ENCODE results near the gene ATP9B. TPM values are rescaled to one million over a fixed set of nuclear protein-coding genes. Genes with fewer than 3 reads are reported as not detected.

ATP9B gene
- polyA plus RNA-seq, 1 of the 3 experiments (the other 2 are of a cell fraction) = 11.2 TPM

DNA sequence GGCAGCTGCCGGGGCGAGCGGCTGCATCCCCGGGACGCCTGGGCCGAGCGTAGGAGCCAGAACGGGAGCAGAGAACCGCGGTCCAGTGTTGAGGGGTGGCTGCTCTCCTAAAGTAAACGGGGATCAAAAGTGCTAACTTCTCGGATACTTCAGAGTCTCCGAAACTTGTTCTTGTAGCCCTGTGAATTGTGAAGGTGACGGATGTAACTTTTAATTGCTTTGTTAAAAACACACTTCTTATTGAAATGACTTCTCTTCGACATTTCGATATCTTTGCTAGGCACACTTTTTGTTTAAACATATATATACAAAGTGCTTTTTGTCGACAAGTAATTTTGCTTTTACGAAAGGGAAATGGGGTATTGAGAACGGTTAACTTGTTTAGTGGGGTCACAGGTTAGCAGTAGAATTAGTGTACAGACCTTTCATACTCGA lies 540 bp downstream of the ATP9B start:
- CTCF ChIA-PET = interaction anchor here (1.0 kb wide), 1 partner anchor 179 kb away, joined by 3 read pairs; no protein-coding TSS in a partner anchor
- Histone ChIP-seq H3K4me1 (ENCODE audit: control insufficient read depth in 1 of 2, insufficient read depth in 2 of 2, low read depth in 1 of 2, low read length in 1 of 2) (peaks cover 4 to 8% of the 10 kb centered on the region in 2 experiments; a peak in 3 of 4 replicates), H3F3A (replicated peaks; ENCODE audit: insufficient read depth) (peaks cover 10% of the 10 kb centered on the region), H3K4me2 (peak overlapping the region; percentile 90), H2AFZ (ENCODE audit: low read depth) (peak overlapping the region; percentile 89; the same call in 1 of the 2 replicates), H3K4me3 (ENCODE audit: low read depth in 2 of 2, low read length in 1 of 2) (peak overlapping the region; percentile 80 to 95), H4K20me1 (ENCODE audit: insufficient read depth) (0 out of 2 replicates have a peak, but pooled peaks cover 6% of the 10 kb centered on the region), H3K27me3 (ENCODE audit: insufficient read depth) (no peaks in the 10 kb centered on the region), H3K79me2 (ENCODE audit: insufficient read depth) (peaks cover 43% of the 10 kb centered on the region), H3K27ac (ENCODE audit: low read depth in 2 of 2, low read length in 1 of 2) (peak overlapping the region; percentile 53 to 67), H3K36me3 (replicated peaks in 1 of 2; ENCODE audit: control insufficient read depth in 1 of 2, insufficient read depth in 2 of 2, low read length in 1 of 2) (no peaks in the 10 kb centered on the region), H3K9ac (peak overlapping the region; percentile 88), H3K9me3 (no peaks in the 10 kb centered on the region), H3K9me2 (no peaks in the 10 kb centered on the region)
- TF ChIP-seq, protein P1, sequence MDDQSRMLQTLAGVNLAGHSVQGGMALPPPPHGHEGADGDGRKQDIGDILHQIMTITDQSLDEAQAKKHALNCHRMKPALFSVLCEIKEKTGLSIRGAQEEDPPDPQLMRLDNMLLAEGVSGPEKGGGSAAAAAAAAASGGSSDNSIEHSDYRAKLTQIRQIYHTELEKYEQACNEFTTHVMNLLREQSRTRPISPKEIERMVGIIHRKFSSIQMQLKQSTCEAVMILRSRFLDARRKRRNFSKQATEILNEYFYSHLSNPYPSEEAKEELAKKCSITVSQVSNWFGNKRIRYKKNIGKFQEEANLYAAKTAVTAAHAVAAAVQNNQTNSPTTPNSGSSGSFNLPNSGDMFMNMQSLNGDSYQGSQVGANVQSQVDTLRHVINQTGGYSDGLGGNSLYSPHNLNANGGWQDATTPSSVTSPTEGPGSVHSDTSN (IDR thresholded peaks at IDR 0.05) = no peak
- no peak for TF ChIP-seq CHD2 (IDR thresholded peaks at IDR 0.05; ENCODE audit: low read length, partially characterized antibody)
- TF ChIP-seq JUND (IDR thresholded peaks at IDR 0.05) = no peak
- no peak for TF ChIP-seq EZH2phosphoT487 (IDR thresholded peaks at IDR 0.05; ENCODE audit: borderline replicate concordance, low read depth)
- TF ChIP-seq EP300 (IDR thresholded peaks at IDR 0.05; ENCODE audit: borderline replicate concordance in 1 of 2, low read depth in 1 of 2, low read length in 1 of 2) = no peak
- TF ChIP-seq RFX5 (IDR thresholded peaks at IDR 0.05; ENCODE audit: low read length) = no peak
- TF ChIP-seq, protein P2, sequence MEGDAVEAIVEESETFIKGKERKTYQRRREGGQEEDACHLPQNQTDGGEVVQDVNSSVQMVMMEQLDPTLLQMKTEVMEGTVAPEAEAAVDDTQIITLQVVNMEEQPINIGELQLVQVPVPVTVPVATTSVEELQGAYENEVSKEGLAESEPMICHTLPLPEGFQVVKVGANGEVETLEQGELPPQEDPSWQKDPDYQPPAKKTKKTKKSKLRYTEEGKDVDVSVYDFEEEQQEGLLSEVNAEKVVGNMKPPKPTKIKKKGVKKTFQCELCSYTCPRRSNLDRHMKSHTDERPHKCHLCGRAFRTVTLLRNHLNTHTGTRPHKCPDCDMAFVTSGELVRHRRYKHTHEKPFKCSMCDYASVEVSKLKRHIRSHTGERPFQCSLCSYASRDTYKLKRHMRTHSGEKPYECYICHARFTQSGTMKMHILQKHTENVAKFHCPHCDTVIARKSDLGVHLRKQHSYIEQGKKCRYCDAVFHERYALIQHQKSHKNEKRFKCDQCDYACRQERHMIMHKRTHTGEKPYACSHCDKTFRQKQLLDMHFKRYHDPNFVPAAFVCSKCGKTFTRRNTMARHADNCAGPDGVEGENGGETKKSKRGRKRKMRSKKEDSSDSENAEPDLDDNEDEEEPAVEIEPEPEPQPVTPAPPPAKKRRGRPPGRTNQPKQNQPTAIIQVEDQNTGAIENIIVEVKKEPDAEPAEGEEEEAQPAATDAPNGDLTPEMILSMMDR (IDR thresholded peaks at IDR 0.05) = no peak
- TF ChIP-seq RAD21 (IDR thresholded peaks at IDR 0.05; ENCODE audit: low read length) = no peak
- TF ChIP-seq, protein P3, sequence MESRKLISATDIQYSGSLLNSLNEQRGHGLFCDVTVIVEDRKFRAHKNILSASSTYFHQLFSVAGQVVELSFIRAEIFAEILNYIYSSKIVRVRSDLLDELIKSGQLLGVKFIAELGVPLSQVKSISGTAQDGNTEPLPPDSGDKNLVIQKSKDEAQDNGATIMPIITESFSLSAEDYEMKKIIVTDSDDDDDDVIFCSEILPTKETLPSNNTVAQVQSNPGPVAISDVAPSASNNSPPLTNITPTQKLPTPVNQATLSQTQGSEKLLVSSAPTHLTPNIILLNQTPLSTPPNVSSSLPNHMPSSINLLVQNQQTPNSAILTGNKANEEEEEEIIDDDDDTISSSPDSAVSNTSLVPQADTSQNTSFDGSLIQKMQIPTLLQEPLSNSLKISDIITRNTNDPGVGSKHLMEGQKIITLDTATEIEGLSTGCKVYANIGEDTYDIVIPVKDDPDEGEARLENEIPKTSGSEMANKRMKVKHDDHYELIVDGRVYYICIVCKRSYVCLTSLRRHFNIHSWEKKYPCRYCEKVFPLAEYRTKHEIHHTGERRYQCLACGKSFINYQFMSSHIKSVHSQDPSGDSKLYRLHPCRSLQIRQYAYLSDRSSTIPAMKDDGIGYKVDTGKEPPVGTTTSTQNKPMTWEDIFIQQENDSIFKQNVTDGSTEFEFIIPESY (IDR thresholded peaks at IDR 0.05; ENCODE audit: borderline replicate concordance, low read depth) = no peak
- TF ChIP-seq, protein P4, sequence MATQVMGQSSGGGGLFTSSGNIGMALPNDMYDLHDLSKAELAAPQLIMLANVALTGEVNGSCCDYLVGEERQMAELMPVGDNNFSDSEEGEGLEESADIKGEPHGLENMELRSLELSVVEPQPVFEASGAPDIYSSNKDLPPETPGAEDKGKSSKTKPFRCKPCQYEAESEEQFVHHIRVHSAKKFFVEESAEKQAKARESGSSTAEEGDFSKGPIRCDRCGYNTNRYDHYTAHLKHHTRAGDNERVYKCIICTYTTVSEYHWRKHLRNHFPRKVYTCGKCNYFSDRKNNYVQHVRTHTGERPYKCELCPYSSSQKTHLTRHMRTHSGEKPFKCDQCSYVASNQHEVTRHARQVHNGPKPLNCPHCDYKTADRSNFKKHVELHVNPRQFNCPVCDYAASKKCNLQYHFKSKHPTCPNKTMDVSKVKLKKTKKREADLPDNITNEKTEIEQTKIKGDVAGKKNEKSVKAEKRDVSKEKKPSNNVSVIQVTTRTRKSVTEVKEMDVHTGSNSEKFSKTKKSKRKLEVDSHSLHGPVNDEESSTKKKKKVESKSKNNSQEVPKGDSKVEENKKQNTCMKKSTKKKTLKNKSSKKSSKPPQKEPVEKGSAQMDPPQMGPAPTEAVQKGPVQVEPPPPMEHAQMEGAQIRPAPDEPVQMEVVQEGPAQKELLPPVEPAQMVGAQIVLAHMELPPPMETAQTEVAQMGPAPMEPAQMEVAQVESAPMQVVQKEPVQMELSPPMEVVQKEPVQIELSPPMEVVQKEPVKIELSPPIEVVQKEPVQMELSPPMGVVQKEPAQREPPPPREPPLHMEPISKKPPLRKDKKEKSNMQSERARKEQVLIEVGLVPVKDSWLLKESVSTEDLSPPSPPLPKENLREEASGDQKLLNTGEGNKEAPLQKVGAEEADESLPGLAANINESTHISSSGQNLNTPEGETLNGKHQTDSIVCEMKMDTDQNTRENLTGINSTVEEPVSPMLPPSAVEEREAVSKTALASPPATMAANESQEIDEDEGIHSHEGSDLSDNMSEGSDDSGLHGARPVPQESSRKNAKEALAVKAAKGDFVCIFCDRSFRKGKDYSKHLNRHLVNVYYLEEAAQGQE (IDR thresholded peaks at IDR 0.05; ENCODE audit: low read depth, low read length) = no peak
- no peak for TF ChIP-seq TCF12 (IDR thresholded peaks at IDR 0.05)
- TF ChIP-seq POLR2AphosphoS5 (IDR thresholded peaks at IDR 0.05; ENCODE audit: low read depth, low read length) = no peak
- TF ChIP-seq RCOR1 (IDR thresholded peaks at IDR 0.05; ENCODE audit: low read length) = no peak
- no peak for TF ChIP-seq ELF1 (IDR thresholded peaks at IDR 0.05)
- TF ChIP-seq YY1 (IDR thresholded peaks at IDR 0.05; ENCODE audit: low read depth) = no peak
- POLR2A ChIA-PET = no interaction called here
- no peak for DNase-seq
- WGBS (ENCODE audit: low lambda C conversion rate) = 1% methylated on average over 10 of the region's 20 CpGs
